Panc1 (cell line): ENCODE data around the gene MBOAT1. TPM values are rescaled to one million over a fixed set of nuclear protein-coding genes. Genes with fewer than 3 reads are reported as not detected.

ENCODE experiments used
- ATAC-seq: fragments of 200-7000 bp; cut with Tn5 transposase; 2 replicates; pipeline ENCODE4 v1.9.1; 2020; ENCODE audit warnings: mild to moderate bottlenecking, moderate library complexity
- BruUV-seq: library from RNA; stranded (reverse); fragments of 400-500 nt; replicated peaks from 2 replicates; lab custom pipeline; 2021; lab: Mats Ljungman, UMichigan
- CTCF ChIA-PET: fragments of 300-600 bp; sonication (Branson Sonifier 250); formaldehyde crosslinking; loops from one replicate; lab custom pipeline; 2022; ENCODE audit warnings: antibody characterized with exemption; lab: Charles Lee
- POLR2A ChIA-PET: fragments of 300-600 bp; sonication (Branson Sonifier 250); formaldehyde crosslinking; loops from one replicate; lab custom pipeline; 2022; ENCODE audit warnings: antibody characterized with exemption; lab: Charles Lee
- DNase-seq: peaks from one replicate; pipeline ENCODE4 v3.0.0-alpha.2; 2010; ENCODE audit warnings: low read depth, low spot score
- H3K27ac ChIP-seq: 2 replicates; pipeline ENCODE4 v1.5.1; 2011; ENCODE audit warnings: mild to moderate bottlenecking, low read length, inconsistent platforms
- H3K27me3 ChIP-seq: fragments of 200-500 bp; sonication (Bioruptor generic); 2 replicates; pipeline ENCODE4 v1.6.0; 2014; ENCODE audit warnings: low read length, inconsistent platforms; ENCODE audit not compliant: control insufficient read depth, insufficient read depth
- H3K36me3 ChIP-seq: fragments of 200-500 bp; sonication (Bioruptor generic); 2 replicates; pipeline ENCODE4 v1.5.1; 2014; ENCODE audit warnings: inconsistent platforms, mild to moderate bottlenecking, low read length, moderate library complexity; ENCODE audit not compliant: control insufficient read depth, insufficient read depth
- H3K4me1 ChIP-seq: 2 replicates; pipeline ENCODE4 v1.5.1; 2011; ENCODE audit warnings: inconsistent platforms, mild to moderate bottlenecking, low read length, moderate library complexity; ENCODE audit not compliant: control insufficient read depth, insufficient read depth
- H3K4me3 ChIP-seq, 2 experiments: 2 replicates each; pipeline ENCODE4 v1.5.1; 2011 to 2012; ENCODE audit warnings: low read depth in 2 of 2, low read length in 2 of 2, mild to moderate bottlenecking in 2 of 2, inconsistent platforms in 1 of 2, moderate library complexity in 1 of 2
- H3K9me3 ChIP-seq: fragments of 200-500 bp; sonication (Bioruptor generic); 2 replicates; pipeline ENCODE4 v1.5.1; 2014; ENCODE audit warnings: low read depth, mild to moderate bottlenecking, inconsistent platforms, low read length, moderate library complexity; ENCODE audit not compliant: control insufficient read depth, insufficient read depth
- CTCF ChIP-seq: fragments of 450-650 bp; IDR thresholded peaks from 2 replicates; pipeline ENCODE4 v1.5.1; 2017; ENCODE audit warnings: mild to moderate bottlenecking
- POLR2AphosphoS5 ChIP-seq: IDR thresholded peaks from 2 replicates; pipeline ENCODE4 v1.6.1; 2012; ENCODE audit warnings: mild to moderate bottlenecking, low read depth, low read length, moderate library complexity
- REST ChIP-seq, 2 experiments: IDR thresholded peaks; 2 replicates each; pipeline ENCODE4 v1.6.1; 2011 to 2012; ENCODE audit warnings: low read depth in 2 of 2, control low read depth in 1 of 2, low read length in 1 of 2, mild to moderate bottlenecking in 1 of 2, moderate library complexity in 1 of 2; ENCODE audit not compliant: insufficient read depth in 1 of 2
- SIN3A ChIP-seq: IDR thresholded peaks from 2 replicates; pipeline ENCODE4 v1.6.1; 2012; ENCODE audit warnings: low read depth, mild to moderate bottlenecking, low read length, moderate library complexity, borderline replicate concordance; ENCODE audit not compliant: insufficient read depth
- TCF7L2 ChIP-seq: IDR thresholded peaks from 2 replicates; pipeline ENCODE4 v1.6.1; 2011; ENCODE audit warnings: mild to moderate bottlenecking, low read depth, low read length, inconsistent platforms
- in situ Hi-C: cut with HindIII; loops from 2 replicates; pipeline ENCODE4 v1.10.0; 2016; ENCODE audit warnings: low sequenced_read_pairs, low pct_unique_long_range_greater_than_20kb
- intact Hi-C: fragments of 100-400 bp; cut with micrococcal nuclease; formaldehyde crosslinking; loops from one replicate; pipeline ENCODE4 v1.10.0; 2022; ENCODE audit not compliant: unreplicated experiment
- total RNA-seq: library from RNA; stranded (reverse); gene quantifications from one replicate; pipeline ENCODE4 v1.2.1, GENCODE V29; 2021; ENCODE audit not compliant: unreplicated experiment

Gene MBOAT1
- total RNA-seq, 1 experiment from 2014 or later = 15.1 TPM

- no TSS peak for BruUV-seq
- in situ Hi-C loops (no loop called here), intact Hi-C loops (no loop called here)
- H3K27ac ChIP-seq = no peak overlapping the region
- H3K36me3 ChIP-seq = no peaks in the 10 kb centered on the region
- H3K9me3 ChIP-seq = no peaks in the 10 kb centered on the region
- H3K27me3 ChIP-seq = no peaks in the 10 kb centered on the region
- no peak overlapping the region for H3K4me3 ChIP-seq
- no peak for ATAC-seq
- TF ChIP-seq SIN3A (no peak), TCF7L2 (no peak), CTCF (no peak), POLR2AphosphoS5 (no peak), REST (IDR thresholded peaks at IDR 0.05; ENCODE audit: insufficient read depth in 1 of 2, low read depth in 2 of 2, low read length in 1 of 2) (no peak)
- CTCF ChIA-PET = no interaction called here
- POLR2A ChIA-PET = interaction anchor here (0.7 kb wide), 1 partner anchor 1845 kb away, joined by 3 read pairs; no protein-coding TSS in a partner anchor
- DNase-seq = no peak
- no peaks in the 10 kb centered on the region for H3K4me1 ChIP-seq
Measured at GRCh38 chr6:20112241-20112640, 100.0 kb downstream of the MBOAT1 start.

GRCh38 chr6:20110478-20110877 lies 101.8 kb downstream of the MBOAT1 start:
- DNase-seq (no peak), ATAC-seq (no peak)
- intact Hi-C loops = no loop called here
- Histone ChIP-seq H3K4me1 (no peaks in the 10 kb centered on the region), H3K27me3 (no peaks in the 10 kb centered on the region), H3K4me3 (no peak overlapping the region), H3K27ac (no peak overlapping the region), H3K9me3 (no peaks in the 10 kb centered on the region), H3K36me3 (no peaks in the 10 kb centered on the region)
- CTCF ChIA-PET = no interaction called here
- POLR2A ChIA-PET = no interaction called here
- TF ChIP-seq CTCF (no peak), SIN3A (no peak), REST (IDR thresholded peaks at IDR 0.05; ENCODE audit: insufficient read depth in 1 of 2, low read depth in 2 of 2, low read length in 1 of 2) (no peak), TCF7L2 (no peak), POLR2AphosphoS5 (no peak)
- no TSS peak for BruUV-seq
- in situ Hi-C loops = no loop called here
